GM12878 (cell line): Measurements from ENCODE around the gene RBMS1. TPM values are rescaled to one million over a fixed set of nuclear protein-coding genes. Genes with fewer than 3 reads are reported as not detected.

Source experiments
- ATAC-seq: fragments of 200-7000 bp; cut with Tn5 transposase; 3 replicates; pipeline ENCODE4 v1.9.1; 2020; ENCODE audit warnings: mild to moderate bottlenecking, moderate library complexity
- BruUV-seq: library from RNA; stranded (reverse); fragments of 400-500 nt; replicated peaks from 2 replicates; lab custom pipeline; 2021; lab: Mats Ljungman, UMichigan
- CTCF ChIA-PET: fragments of 300-600 bp; sonication (Branson Sonifier 250); formaldehyde crosslinking; extraction: SDS; loops from one replicate; lab custom pipeline; 2021; ENCODE audit warnings: inconsistent platforms; lab: Yijun Ruan, JAX
- POLR2A ChIA-PET: fragments of 350-600 bp; formaldehyde crosslinking; extraction: SDS; loops from one replicate; lab custom pipeline; 2021; ENCODE audit warnings: inconsistent platforms; lab: Charles Lee
- RAD21 ChIA-PET: fragments of 300-600 bp; sonication (Branson Sonifier 250); formaldehyde crosslinking; loops from one replicate; lab custom pipeline; 2023; ENCODE audit warnings: antibody characterized with exemption; ENCODE audit not compliant: unreplicated experiment; lab: Charles Lee
- SMC1A ChIA-PET: fragments of 300-600 bp; sonication (Branson Sonifier 250); formaldehyde crosslinking; loops from one replicate; lab custom pipeline; 2023; ENCODE audit not compliant: unreplicated experiment, uncharacterized antibody; lab: Charles Lee
- DNase-seq: peaks from one replicate; pipeline ENCODE4 v3.0.0-alpha.2; 2011; ENCODE audit warnings: low read depth, low spot score
- FAIRE-seq: peaks from 3 replicates; lab custom pipeline; 2011; peaks lifted over from hg19 to GRCh38; lab: Jason Lieb, UNC
- H2AFZ ChIP-seq: 2 replicates; pipeline ENCODE4 v1.6.0; 2011; ENCODE audit warnings: low read depth, low read length, control low read depth; ENCODE audit not compliant: control insufficient read depth
- H3K27ac ChIP-seq: 2 replicates; pipeline ENCODE4 v1.5.1; 2011; ENCODE audit warnings: control low read depth; ENCODE audit not compliant: control insufficient read depth, insufficient read depth
- H3K27me3 ChIP-seq, 2 experiments: replicated peaks in 1 of 2; 2 replicates each; pipeline versions ENCODE4 v1.6.0 to v1.6.1; 2011; ENCODE audit warnings: low read length in 1 of 2; ENCODE audit not compliant: control insufficient read depth in 2 of 2, insufficient read depth in 2 of 2
- H3K36me3 ChIP-seq, 2 experiments: 2 replicates each; pipeline ENCODE4 v1.5.1; 2011; ENCODE audit warnings: low read length in 1 of 2; ENCODE audit not compliant: control insufficient read depth in 2 of 2, insufficient read depth in 2 of 2
- H3K4me1 ChIP-seq: 2 replicates; pipeline ENCODE4 v1.6.1; 2011; ENCODE audit warnings: mild to moderate bottlenecking, low read length, moderate library complexity, mixed read lengths; ENCODE audit not compliant: control insufficient read depth, insufficient read depth
- H3K4me2 ChIP-seq: 2 replicates; pipeline ENCODE4 v1.6.0; 2011; ENCODE audit warnings: control low read depth; ENCODE audit not compliant: control insufficient read depth, insufficient read depth
- H3K4me3 ChIP-seq: fragments of 200-600 bp; sonication (generic); 2 replicates; pipeline ENCODE4 v1.5.1; 2016
- H3K79me2 ChIP-seq: 2 replicates; pipeline ENCODE4 v1.6.0; 2011; ENCODE audit warnings: low read length; ENCODE audit not compliant: control insufficient read depth, insufficient read depth
- H3K9ac ChIP-seq: 2 replicates; pipeline ENCODE4 v1.8.0; 2011; ENCODE audit warnings: low read length, control low read depth, mixed read lengths; ENCODE audit not compliant: control insufficient read depth, insufficient read depth
- H3K9me3 ChIP-seq: replicated peaks from 3 replicates; pipeline ENCODE4 v1.5.1; 2011; ENCODE audit warnings: mild to moderate bottlenecking, low read length; ENCODE audit not compliant: control insufficient read depth, insufficient read depth
- H4K20me1 ChIP-seq: 2 replicates; pipeline ENCODE4 v1.6.0; 2011; ENCODE audit not compliant: control insufficient read depth, insufficient read depth
- CREM ChIP-seq: IDR thresholded peaks from 2 replicates; pipeline ENCODE4 v1.6.1; 2014; ENCODE audit warnings: antibody characterized with exemption, low read depth
- CTCF ChIP-seq, 3 experiments: IDR thresholded peaks in 2 of 3; conservative IDR thresholded peaks in 1 of 3; 2 replicates each; pipeline ENCODE4 v1.5.1; 2011; ENCODE audit warnings: low read depth in 3 of 3, low read length in 3 of 3, mild to moderate bottlenecking in 3 of 3, control low read depth in 2 of 3, moderate library complexity in 2 of 3, inconsistent platforms in 1 of 3, mixed read lengths in 1 of 3; ENCODE audit not compliant: control insufficient read depth in 2 of 3, insufficient read depth in 1 of 3; ENCODE audit errors: extremely low read depth in 1 of 3
- EGR1 ChIP-seq, 2 experiments: IDR thresholded peaks; 1 replicate in 1 of 2; 2 replicates in 1 of 2; pipeline ENCODE4 v1.6.1; 2011 to 2012; ENCODE audit warnings: low read depth in 2 of 2, low read length in 2 of 2, borderline replicate concordance in 1 of 2, mild to moderate bottlenecking in 1 of 2, moderate library complexity in 1 of 2
- EZH2 ChIP-seq: IDR thresholded peaks from 2 replicates; pipeline ENCODE4 v1.6.1; 2012; ENCODE audit warnings: low read depth, mild to moderate bottlenecking, control low read depth, inconsistent platforms, low read length, borderline replicate concordance; ENCODE audit not compliant: control insufficient read depth
- HDAC2 ChIP-seq: fragments of 200-600 bp; sonication (generic); IDR thresholded peaks from 2 replicates; pipeline ENCODE4 v1.6.1; 2017
- HDAC6 ChIP-seq: fragments of 200-600 bp; sonication (generic); IDR thresholded peaks from one replicate; pipeline ENCODE4 v1.8.0; 2017; ENCODE audit warnings: antibody characterized with exemption; ENCODE audit not compliant: unreplicated experiment
- KLF5 ChIP-seq: fragments of 450-650 bp; IDR thresholded peaks from 2 replicates; pipeline ENCODE4 v1.6.1; 2014; ENCODE audit warnings: mild to moderate bottlenecking; ENCODE audit not compliant: partially characterized antibody
- MAX ChIP-seq: IDR thresholded peaks from 2 replicates; pipeline ENCODE4 v1.6.1; 2012; ENCODE audit warnings: low read depth, low read length, improper control_type of control experiment
- MTA2 ChIP-seq: fragments of 450-650 bp; IDR thresholded peaks from 2 replicates; pipeline ENCODE4 v1.6.1; 2016; ENCODE audit warnings: low read depth, mild to moderate bottlenecking, moderate library complexity
- POLR2AphosphoS5 ChIP-seq: IDR thresholded peaks from 2 replicates; pipeline ENCODE4 v1.6.1; 2011; ENCODE audit warnings: mild to moderate bottlenecking, low read length, inconsistent platforms
- SMC3 ChIP-seq: IDR thresholded peaks from 2 replicates; pipeline ENCODE4 v1.6.1; 2011; ENCODE audit warnings: low read length, improper control_type of control experiment, borderline replicate concordance
- TCF12 ChIP-seq: IDR thresholded peaks from 2 replicates; pipeline ENCODE4 v1.6.1; 2011; ENCODE audit warnings: low read depth, mild to moderate bottlenecking, low read length
- YBX1 ChIP-seq: fragments of 450-650 bp; IDR thresholded peaks from 2 replicates; pipeline ENCODE4 v1.6.1; 2016; ENCODE audit warnings: antibody characterized with exemption
- WGBS: methylation state at CpG from one replicate; pipeline ENCODE4 v1.1.6; 2016; ENCODE audit warnings: low lambda C conversion rate; ENCODE audit not compliant: insufficient replicate concordance, insufficient coverage; ENCODE audit errors: missing lambda C conversion rate; 5-methylcytosine and 5-hydroxymethylcytosine counted together
- in situ Hi-C: fragments of 300-500 bp; cut with MboI; formaldehyde crosslinking; loops from 9 replicates; pipeline ENCODE4 v1.14.3; 2018; ENCODE audit warnings: mixed read lengths
- intact Hi-C: fragments of 100-400 bp; cut with micrococcal nuclease; formaldehyde crosslinking; loops from one replicate; pipeline ENCODE4 v1.14.2; 2022; ENCODE audit not compliant: unreplicated experiment
- polyA plus RNA-seq, 11 experiments: library from polyadenylated mRNA; depleted of rRNA in 4 of 11; unstranded in 6 of 11; stranded (reverse) in 5 of 11; fragments of >200 nt; fragmentation: Nextera tagmentation in 4 of 11; fragmentation: Illumina TruSeq in 1 of 11; extraction: Ambion mirVana in 4 of 11; extraction: Trizol in 1 of 11; gene quantifications; 1 replicate in 1 of 11; 2 replicates in 10 of 11; pipeline versions ENCODE4 v1.2.1 to v1.2.3, GENCODE V29; 2011 to 2016; ENCODE audit warnings: inconsistent platforms in 2 of 11, missing spikeins in 2 of 11, low read depth in 1 of 11
- total RNA-seq, 4 experiments: library from RNA; depleted of rRNA in 3 of 4; stranded (reverse); fragments of >200 nt in 3 of 4; fragmentation: Illumina TruSeq in 1 of 4; extraction: Trizol in 1 of 4; gene quantifications; 2 replicates each; pipeline versions ENCODE4 v1.2.1 to v1.2.3, GENCODE V29; 2013 to 2021

The RBMS1 gene
- total and polyA plus RNA-seq, 10 of the 15 experiments (the other 5 are each of a cell fraction or from before 2014, with no cell fraction given), result 0.04 to 0.31 (median 0.17) TPM; not detected in 1

GRCh38 chr2:160353166-160353565 lies 140.4 kb downstream of the RBMS1 start (continued):
- no peak for TF ChIP-seq MAX
- TF ChIP-seq CTCF (IDR thresholded peaks at IDR 0.05 in 2 of 3, conservative IDR thresholded peaks at IDR 0.05 in 1 of 3; ENCODE audit: control insufficient read depth in 2 of 3, extremely low read depth in 1 of 3, insufficient read depth in 1 of 3, low read depth in 3 of 3, low read length in 3 of 3), result peak; percentile 28 to 44 (median 39); a peak in 5 of 6 replicates
- peak; percentile 20; the same call in 1 of the 2 replicates for TF ChIP-seq SMC3
- no peak for TF ChIP-seq KLF5
- TF ChIP-seq EGR1 (IDR thresholded peaks at IDR 0.05; ENCODE audit: borderline replicate concordance in 1 of 2, low read depth in 2 of 2, low read length in 2 of 2), result no peak
- no peak for TF ChIP-seq POLR2AphosphoS5

DNA sequence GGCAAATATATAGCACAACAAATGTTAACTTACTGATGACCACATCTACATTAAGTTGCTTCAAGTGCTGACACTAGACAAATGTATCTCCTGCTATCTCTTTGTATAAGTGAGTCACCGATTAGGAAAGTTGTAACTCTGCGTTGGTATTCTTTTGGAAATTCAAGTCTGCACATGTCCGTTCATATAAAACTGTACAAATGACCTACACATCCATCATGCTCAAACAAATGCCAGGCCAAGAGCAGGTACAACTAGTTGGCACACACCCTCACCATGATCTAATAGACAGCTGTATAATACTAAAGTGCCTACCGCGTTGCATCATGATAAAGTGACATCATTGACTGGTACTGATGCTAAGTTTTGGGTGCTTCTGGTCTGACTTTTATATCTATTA lies 141.1 kb downstream of the RBMS1 start:
- DNase-seq (no peak), ATAC-seq (no peak)
- POLR2A ChIA-PET, result no interaction called here
- CTCF ChIA-PET, result interaction anchor here (1.2 to 2.3 kb wide), 5 partner anchors 11 to 711 kb away, joined by 3 to 8 read pairs (median 4); no protein-coding TSS in a partner anchor
- Histone ChIP-seq H3K9ac (no peak overlapping the region), H3K27me3 (no peaks in the 10 kb centered on the region), H2AFZ (no peak overlapping the region), H3K4me2 (no peak overlapping the region), H3K4me1 (no peaks in the 10 kb centered on the region)
- SMC1A ChIA-PET, result interaction anchor here (1.7 kb wide), 1 partner anchor 29 kb away, joined by 8 read pairs; no protein-coding TSS in a partner anchor
- intact Hi-C loops, result no loop called here
- TF ChIP-seq TCF12 (no peak), MTA2 (no peak), HDAC6 (no peak), CREM (no peak), EZH2 (no peak), HDAC2 (no peak), YBX1 (no peak)
- TF ChIP-seq, all 136 proteins: peak for 0
- Histone ChIP-seq H3K27ac (no peak overlapping the region), H4K20me1 (no peaks in the 10 kb centered on the region), H3K36me3 (no peaks in the 10 kb centered on the region), H3K79me2 (no peaks in the 10 kb centered on the region), H3K4me3 (no peak overlapping the region), H3K9me3 (no peaks in the 10 kb centered on the region)
- RAD21 ChIA-PET, result interaction anchor here (1.6 kb wide), 1 partner anchor 618 kb away, joined by 4 read pairs; no protein-coding TSS in a partner anchor
- BruUV-seq, result no TSS peak
- FAIRE-seq, result no peak
- WGBS, result 48% methylated on average over 5 of the region's 5 CpGs
- in situ Hi-C loops, result no loop called here
